Hematopoietic multipotent progenitor cell treated with erythropoietin and hydrocortisone succinate and interleukin-3 and kit ligand, for 17 days (in vitro differentiated cells): ENCODE results near the gene CAGE1.
"Not testable (repeated sequence)": the region's sequence is repeated elsewhere in the genome, so short reads cannot be mapped to it uniquely, and the experiment has no call there.

Experiments used
- DNase-seq: peaks from one replicate; pipeline ENCODE4 v3.0.0-alpha.2; 2015; ENCODE audit warnings: low spot score

Gene CAGE1

DNA sequence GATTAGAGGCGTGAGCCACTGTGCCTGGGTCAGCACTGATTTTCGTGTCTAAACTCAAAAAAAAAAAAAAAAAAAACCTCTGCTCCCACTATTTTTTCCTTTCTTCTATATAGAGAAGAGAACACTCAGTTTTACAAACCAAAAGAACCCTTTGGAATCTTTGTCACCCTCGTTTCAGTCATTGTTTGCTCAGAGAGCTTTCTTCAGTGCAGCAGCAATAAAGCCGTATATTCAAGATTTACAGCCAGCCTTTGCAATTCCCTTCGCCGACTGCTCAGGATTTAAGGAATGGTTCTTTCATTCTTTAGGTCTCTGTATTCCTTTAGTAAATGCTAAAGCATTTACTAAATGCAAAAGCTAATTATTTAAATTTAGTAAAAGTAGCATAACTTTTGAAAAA is 20.2 kb upstream of the CAGE1 start:
- DNase-seq, result no peak

DNA sequence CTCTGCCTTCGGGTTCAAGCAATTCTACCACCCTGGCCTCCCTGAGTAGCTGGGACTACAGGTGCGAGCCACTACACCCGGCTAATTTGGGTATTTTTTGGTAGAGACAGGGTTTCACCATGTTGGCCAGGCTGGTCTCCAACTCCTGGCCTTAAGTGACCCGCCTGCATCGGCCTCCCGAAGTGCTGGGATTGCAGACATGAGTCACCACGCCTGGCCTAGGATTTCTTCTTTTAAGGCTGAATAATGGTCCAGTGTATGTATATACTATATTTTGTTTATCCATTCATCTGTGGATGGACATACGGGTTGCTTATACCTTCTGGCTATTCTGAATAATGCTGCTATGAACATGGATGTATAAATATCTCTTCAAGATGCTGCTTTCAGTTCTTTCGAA is 17.2 kb upstream of the CAGE1 start:
- DNase-seq, result no peak

DNA sequence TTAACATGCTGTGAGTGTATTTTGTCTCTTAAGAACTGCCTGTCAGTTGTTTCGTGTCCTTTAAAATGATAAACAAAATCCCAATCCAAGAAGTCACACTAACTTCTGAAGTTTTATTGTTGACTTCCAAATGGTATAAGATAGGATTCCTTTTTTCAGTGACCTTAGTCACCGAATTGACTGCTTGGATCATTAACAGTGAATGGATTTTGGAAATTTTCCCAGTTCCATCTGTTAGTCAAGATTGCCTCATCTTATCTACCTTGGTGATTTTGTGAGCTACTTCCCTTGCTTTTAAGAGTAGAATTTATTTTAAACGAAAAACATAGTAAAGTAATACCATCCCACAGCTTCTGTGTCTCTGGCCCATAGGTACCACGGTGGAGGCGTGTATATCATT is 15.0 kb upstream of the CAGE1 start:
- no peak for DNase-seq

DNA sequence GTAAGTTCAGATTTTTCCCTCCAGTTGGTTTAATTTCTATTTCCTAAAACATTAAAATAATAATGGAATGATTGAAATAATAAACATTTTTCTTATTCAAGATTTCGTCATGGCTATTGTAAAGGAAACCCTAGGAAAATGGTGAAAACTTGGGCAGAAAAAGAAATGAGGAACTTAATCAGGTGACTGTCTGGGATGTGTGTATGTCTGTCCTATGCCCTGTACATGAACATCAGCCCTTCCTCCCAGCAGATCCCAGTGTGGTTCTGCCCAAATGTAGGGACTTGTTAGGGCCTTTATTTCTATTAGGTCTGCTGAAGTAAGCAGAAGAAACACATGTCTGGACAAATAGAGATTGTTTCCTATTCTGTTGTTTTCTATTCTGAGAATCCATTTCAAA is 13.2 kb upstream of the CAGE1 start:
- no peak for DNase-seq

DNA sequence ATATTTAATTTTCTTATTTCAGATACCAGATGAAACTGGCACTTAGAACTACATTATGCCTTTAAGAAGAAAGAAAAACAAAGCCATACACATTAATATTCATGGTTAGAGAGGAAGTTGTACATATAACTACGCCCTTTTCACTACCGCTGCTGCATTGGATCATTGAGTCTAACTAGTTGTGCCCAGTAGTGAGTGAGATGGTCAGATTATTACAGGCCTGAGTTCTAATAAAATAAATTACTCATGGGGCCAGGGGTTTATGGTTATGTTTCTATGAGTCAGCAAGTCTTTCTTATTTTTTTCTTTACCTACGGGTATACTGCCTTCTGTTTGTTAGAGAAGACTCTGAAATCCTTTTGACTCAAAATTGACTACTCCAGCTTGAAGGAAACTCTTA is 11.5 kb upstream of the CAGE1 start:
- no peak for DNase-seq

DNA sequence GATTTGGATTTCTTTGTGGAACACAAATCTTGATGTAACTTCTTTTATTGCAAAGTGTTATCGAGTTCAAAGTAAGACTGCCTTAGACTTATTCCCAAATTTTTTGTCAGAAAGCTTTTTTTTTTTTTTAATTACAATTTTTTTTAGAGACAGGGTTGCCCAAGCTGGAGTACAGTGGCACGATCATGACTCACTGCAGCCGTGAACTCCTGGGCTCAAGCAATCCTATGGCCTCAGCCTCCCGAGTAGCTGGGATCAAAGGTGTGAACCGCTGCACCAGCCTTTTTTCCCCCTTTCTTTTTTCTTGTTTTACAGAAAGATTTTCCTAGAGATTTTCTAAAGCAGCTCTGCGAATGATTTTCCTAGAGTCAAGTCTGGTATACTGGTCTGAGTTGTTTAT is 2.9 kb upstream of the CAGE1 start:
- DNase-seq, result no peak

DNA sequence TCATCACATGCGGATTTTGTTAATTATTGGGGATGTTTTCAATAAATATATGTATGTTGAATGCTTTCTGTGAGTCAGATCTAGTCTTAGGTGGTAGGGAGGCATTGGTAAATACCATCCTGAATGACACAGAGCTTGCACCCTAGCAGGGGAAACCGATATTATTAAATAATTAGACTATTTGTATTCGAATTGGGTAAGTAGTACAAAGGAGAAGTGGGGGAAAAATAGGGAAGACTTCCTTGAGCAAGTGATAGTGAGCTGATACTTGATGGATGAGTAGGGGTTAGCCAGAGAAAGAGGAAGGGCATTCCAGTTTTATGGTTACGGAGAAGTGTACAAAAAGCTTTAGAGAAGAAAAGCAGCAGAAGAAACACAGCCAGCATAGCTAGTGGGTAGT is 1.6 kb upstream of the CAGE1 start:
- no peak for DNase-seq

DNA sequence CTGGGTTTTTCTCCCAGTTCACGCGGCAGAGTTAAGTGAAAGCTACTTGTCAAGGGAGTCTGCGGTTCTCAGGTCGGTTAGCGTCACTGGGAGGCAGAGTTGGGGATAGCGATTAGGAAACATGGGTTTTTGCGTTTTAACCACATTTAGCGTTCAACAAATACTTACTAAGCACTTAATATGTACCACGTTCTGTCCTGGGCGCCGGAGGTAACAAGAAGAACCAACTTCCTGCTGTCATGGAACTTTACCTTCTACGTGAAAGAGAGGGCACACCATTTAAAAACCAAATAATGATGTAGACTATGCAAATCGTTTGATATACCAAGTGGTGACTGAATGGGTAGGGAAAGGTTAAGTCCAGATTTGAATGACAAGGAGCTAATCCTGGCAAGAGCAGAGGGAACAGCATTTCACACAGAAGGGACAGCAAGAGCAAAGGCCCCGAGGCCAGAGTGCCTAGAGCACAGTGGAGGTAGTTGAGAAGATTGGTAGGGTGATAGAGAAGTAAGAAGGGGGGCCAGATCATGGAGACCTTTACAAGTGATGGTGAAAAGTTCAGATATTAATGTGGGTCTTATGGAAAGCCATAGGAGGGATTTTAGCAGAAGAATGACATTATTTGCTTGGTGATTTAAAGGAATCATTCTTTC is 810 bp upstream of the CAGE1 start:
- DNase-seq, result no peak

DNA sequence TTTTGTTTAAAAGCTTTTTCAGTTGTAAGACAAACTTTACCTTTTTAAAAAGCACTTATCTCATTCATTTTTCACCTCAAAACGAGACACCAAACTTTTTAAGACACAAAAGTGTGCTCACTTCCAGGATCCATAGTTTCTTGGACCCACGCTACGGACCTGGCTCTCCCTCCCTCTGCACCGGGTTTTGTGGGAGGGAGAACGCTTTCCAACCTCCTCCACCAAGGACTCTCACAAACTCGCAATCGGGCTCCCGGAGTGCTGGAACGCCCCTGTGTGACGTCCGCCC is 436 bp downstream of the CAGE1 start:
- DNase-seq, result no peak

DNA sequence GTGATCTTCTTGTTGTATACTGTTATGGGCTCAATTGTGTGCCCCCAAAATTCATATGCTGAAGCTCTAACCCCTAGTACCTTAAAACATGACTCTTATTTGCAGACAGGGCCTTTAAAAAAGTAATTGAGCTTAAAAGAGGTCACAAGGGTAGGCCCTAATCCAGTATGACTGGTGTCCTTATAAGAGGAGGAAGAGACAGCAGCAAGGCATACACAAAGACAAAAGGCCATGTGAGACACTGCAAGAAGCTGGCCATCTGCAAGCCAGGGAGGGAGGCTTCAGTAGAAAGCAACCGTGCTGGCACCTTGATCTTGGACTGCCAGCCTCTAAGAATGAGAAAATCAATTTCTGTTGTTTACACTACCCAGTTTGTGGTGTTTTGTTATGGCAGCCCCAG is 8.4 kb downstream of the CAGE1 start:
- no peak for DNase-seq

DNA sequence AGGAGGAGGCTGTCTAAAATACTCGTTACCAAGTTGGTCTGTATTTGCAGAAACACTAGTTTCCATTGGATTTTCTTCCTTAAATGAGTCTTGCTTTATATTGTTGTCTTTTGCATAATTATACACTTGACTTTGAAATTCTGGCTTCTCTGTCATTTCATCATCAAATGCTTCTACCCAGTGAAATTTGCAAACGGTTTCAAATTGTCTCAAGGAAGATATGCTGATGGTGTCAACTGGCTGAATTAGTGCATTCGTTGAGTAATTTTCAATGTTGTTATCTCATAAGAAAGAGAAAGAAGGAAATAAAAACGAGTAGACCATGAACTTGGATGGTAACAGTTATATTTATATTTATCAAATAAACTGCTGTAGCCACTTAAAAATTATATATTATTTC is 10.8 kb downstream of the CAGE1 start:
- DNase-seq, result no peak

DNA sequence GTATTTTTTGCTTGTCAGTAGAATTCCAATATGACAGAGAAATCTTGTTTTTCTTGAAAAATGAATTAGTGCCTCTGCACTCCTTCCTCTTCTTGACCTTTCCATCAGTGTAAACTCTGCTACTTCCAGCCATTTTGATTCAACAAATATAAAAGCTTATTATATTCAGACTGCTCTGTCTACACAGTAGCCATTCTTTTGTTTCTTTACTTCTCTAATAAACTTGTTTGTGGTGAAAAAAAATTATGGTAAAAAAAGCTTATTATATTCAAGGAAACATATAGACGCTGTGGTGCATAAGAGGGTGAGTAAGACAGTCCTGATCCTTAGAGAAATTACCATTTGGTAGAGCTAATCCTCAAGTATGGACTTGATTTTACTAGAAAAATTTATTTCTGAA is 11.6 kb downstream of the CAGE1 start:
- DNase-seq, result no peak

DNA sequence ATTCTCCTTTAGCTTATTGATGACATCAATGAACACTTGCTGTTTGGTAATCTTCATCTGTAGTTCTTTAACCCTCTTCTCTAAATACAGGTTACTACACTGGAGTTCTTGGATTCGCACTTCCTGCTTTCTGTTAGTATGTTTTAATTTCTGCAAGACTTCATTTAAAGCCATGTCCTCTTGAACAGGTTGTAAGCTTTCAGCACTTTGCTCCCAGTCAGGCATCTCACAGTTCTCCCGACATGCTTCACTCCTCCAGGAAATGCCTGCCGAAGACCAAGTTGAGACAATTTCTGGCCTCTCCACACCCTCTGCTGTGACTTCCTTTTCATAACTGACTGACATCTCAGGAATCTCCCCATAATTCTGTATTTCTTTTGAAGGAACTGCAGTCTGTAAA is 15.8 kb downstream of the CAGE1 start:
- no peak for DNase-seq

DNA sequence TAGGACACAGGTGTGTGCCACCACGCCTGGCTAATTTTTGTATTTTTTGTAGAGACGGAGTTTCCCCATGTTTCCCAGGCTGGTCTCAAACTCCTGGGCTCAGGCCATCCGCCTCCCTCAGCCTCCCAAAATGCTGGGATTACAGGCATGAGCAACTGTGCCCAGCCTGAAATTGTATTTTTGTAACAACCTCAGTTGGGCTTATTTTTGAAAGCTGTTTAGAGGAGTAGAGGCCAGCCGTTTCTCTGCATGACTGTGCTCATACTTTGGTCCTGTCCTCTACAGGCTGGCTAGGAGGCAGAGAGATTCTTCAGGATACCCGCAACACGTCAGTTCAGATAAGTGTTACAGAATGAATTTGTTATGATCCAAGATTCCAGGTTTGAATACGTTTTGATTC is 22.1 kb downstream of the CAGE1 start:
- DNase-seq, result no peak

DNA sequence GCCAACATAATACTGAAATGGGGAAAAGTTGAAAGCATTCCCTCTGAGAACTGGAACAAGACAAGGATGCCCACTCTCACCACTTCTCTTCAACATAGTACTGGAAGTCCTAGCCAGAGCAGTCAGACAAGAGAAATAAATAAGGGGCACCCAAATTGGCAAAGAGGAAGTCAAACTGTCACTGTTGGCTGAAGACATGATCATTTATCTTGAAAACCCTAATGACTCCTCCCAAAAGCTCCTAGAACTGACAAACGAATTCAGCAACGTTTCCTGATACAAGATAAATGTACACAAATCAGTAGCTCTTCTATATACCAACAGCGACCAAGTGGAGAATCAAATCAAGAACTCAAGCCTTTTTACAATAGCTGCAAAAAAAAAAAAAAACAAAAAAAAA is 37.6 kb downstream of the CAGE1 start:
- DNase-seq, result not testable (repeated sequence)

DNA sequence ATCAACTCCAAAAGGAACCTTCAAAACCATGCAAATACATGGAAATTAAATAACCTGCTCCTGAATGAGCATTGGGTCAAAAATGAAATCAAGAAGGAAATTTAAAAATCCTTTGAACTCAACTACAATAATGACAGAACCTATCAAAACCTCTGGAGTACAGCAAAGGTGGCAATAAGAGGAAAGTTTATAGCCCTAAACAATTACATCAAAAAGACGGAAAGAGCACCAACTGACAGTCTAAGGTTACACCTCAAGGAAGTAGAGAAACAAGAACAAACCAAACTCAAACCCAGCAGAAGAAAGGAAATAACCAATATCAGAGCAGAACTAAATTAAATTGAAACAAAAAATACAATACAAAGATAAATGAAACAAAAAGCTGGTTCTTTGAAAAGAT is 39.0 kb downstream of the CAGE1 start:
- not testable (repeated sequence) for DNase-seq

DNA sequence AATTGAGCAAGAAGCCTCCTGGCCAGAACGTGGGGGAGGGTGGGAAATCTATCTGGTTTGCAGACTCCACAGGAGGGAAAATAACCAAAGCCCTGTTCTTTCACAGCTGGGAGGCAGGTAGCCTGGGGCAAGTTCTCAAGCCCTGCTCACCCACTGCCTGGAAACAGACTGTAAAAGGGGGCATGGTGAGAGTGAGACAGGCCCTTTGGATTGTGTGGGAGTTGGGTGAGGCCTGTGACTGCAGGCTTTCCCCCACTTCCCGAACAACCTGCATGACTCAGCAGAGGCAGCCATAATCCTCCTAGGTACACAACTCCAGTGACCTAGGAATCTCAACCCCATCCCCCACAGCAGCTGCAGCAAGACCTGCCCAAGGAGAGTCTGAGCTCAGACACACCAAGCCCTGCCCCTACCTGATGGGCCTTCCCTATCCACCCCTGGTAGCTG is 42.0 kb downstream of the CAGE1 start:
- not testable (repeated sequence) for DNase-seq

DNA sequence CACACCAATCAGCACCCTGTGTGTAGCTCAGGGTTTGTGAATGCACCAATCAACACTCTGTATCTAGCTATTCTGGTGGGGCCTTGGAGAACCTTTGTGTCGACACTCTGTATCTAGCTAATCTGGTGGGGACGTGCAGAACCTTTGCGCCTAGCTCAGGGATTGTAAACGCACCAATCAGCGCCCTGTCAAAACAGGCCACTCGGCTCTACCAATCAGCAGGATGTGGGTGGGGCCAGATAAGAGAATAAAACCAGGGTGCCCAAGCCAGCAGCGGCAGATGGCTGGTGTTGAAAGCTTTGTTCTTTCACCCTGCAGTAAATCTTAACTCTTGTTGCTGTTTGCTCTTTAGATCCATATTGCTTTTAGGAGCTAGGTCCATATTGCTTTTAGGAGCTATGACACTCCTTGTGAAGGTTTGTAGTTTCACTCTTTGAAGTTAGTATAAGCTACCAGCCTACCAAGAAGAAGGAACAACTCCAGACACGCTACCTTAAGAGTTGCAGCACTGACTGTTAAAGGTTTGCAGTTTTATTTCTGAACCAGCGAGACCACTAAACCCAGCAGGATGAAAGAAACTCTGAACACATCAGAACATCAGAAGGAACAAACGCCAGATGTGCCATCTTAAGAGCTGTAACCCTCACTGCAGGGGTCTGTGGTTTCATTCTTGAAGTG is 44.6 kb downstream of the CAGE1 start:
- not testable (repeated sequence) for DNase-seq

DNA sequence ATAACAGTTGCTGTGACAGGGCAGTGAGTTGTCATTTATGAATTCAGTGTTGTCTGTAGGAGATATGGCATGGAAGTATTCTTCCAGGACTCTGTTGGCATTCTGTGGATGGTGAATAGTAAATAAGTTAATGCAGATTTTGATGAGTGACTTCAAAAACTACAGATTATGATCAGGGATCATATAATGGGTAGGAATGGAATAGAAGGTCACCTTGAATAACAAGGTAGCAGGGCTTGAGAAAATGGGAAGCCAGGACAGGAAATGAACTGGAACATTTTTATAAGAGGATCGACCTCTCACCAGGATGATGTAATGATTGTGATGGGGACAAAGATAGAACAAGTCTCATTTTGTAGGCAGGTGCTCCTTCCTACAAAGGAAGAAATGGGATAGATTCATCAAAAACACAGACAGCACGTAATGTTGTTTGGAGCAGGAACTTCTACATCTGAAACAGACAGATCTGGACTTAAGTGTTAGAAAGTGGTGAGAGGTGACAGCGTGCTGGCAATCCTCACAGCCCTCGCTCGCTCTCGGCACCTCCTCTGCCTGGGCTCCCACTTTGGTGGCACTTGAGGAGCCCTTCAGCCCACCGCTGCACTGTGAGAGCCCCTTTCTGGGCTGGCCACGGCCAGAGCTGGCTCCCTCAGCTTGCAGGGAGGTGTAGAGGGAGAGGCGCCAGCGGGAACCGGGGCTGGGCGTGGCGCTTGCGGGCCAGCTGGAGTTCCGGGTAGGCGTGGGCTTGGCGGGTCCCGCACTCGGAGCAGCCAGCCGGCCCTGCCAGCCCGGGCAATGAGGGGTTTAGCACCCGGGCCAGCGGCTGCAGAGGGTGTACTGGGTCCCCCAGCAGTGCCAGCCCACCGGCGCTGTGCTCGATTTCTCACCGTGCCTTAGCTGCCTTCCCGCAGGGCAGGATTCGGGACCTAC is 45.7 kb downstream of the CAGE1 start:
- no peak for DNase-seq

DNA sequence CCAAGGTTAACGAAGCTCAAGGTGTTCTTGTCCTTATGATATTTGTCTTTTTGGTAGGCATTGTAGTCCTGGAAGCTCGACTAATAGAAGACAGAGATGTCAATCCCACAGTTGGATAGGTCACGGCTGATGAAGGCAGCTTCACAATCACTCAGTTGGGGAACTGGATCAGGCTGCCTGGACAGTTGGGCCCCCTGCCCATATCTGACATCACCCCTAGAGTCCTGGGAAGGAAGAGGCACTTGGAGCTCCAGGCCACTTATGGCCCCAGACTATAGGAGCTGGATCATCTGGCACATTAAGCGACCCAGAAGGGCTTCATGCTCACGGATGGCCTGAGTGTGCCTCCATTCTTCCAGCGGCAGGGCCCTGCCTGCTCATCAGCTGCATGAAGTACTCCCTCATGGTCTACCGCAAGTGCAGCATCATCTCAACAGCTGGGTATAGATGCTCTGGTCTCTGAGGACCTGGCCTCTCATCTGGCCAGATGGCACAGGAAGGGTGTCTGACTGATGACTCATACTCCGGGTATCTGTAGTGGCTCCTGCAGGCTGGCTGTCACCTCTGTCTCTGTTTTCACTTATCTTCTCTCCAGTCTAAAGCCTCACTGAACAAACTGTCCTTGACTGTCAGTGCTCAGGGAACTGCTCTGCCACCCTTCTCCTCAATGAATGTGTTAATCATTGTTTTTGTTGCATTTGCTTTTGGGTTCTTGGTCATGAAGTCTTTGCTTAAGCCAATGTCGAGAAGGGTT is 47.4 kb downstream of the CAGE1 start:
- DNase-seq, result no peak

DNA sequence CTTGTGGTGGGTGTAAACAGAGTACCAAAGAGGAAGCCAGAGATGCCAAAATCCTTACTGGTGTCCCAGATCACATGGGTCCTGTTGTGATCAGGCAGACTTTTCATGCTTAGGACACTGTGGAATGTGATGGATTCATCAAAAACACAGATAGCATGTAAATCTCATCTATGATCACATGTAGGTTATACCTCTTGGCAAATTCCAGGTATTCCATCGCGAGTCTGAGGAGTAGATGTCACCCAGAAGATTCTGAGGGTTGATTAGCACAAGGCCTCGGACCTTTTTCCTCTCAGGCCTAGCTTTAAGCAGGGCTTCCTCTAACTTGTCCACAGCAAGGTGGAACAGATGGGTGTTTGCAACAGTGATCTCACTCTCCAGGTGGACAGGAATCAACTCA is 48.3 kb downstream of the CAGE1 start:
- DNase-seq, result no peak

DNA sequence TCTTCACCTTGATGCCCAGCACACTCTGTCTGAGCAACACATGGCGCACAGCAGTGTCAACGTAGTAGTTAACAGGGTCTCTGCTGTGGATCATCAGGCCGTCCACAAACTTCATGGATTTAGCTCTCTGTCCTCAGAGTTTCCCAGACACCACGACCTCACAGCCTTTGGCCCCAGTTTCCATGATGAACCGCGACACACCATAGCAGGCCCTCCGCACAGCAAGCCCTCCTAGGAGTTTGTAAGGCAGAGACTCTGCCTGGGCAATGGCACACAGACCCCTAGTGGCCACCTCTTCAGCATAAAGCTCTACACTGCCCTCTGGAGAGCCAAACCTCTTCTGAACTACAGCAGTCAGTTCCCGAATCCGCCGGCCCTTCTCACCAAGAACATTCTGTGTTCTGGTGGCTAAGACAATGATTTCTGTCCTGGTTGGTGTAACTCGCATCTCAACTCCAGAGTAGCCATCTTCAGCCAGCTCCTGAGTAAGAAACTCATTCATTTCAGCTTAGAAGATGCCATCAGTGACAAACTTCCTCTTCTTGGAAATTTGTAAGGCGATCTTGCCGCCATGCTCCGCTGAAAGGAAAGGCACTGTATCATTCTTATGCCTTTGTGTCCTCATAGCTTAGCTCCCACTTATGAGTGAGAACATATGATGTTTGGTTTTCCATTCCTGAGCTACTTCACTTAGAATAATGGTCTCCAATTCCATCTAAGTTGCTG is 50.4 kb downstream of the CAGE1 start:
- DNase-seq, result not testable (repeated sequence)
